OCI-LY3 (cell line): ENCODE measurements around the gene KIAA1210.

Source experiments
- H2AFZ ChIP-seq: fragments of 200-600, 300-600 bp; shearing (Covaris generic); 2 replicates; pipeline ENCODE4 v1.6.0; 2014; ENCODE audit warnings: antibody characterized with exemption, low read depth, low read length
- H3K27ac ChIP-seq: fragments of 200-600, 300-600 bp; sonication (generic); 2 replicates; pipeline ENCODE4 v1.5.1; 2014; ENCODE audit warnings: mild to moderate bottlenecking, low read length, moderate library complexity, mixed read lengths
- H3K27me3 ChIP-seq: fragments of 200-600, 300-600 bp; sonication (generic); 2 replicates; pipeline ENCODE4 v1.6.1; 2014; ENCODE audit warnings: low read depth, low read length, mixed read lengths
- H3K36me3 ChIP-seq: fragments of 200-600, 300-600 bp; sonication (generic); replicated peaks from 2 replicates; pipeline ENCODE3; 2014; ENCODE audit warnings: low read depth, low read length, mixed read lengths
- H3K4me1 ChIP-seq: fragments of 300-600, 200-600 bp; sonication (generic); 2 replicates; pipeline ENCODE4 v1.6.1; 2014; ENCODE audit warnings: low read length, mixed read lengths
- H3K4me2 ChIP-seq: fragments of 200-600, 300-600 bp; sonication (generic); 2 replicates; pipeline ENCODE4 v1.6.1; 2014; ENCODE audit warnings: low read length, mixed read lengths
- H3K4me3 ChIP-seq: fragments of 300-600, 200-600 bp; sonication (generic); 2 replicates; pipeline ENCODE4 v1.5.1; 2014; ENCODE audit warnings: antibody characterized with exemption, mild to moderate bottlenecking, low read length, moderate library complexity
- H3K79me2 ChIP-seq: fragments of 300-600, 200-600 bp; shearing (Covaris generic); 2 replicates; pipeline ENCODE4 v1.6.1; 2014; ENCODE audit warnings: mild to moderate bottlenecking, low read length, mixed read lengths
- H3K9ac ChIP-seq: fragments of 300-600, 200-600 bp; shearing (Covaris generic); 2 replicates; pipeline ENCODE4 v1.6.0; 2014; ENCODE audit warnings: mild to moderate bottlenecking, low read length, moderate library complexity
- H3K9me3 ChIP-seq: fragments of 200-600, 300-600 bp; shearing (Covaris generic); 2 replicates; pipeline ENCODE4 v1.6.1; 2014; ENCODE audit warnings: low read length, mixed read lengths; ENCODE audit not compliant: insufficient read depth
- H4K20me1 ChIP-seq: fragments of 200-600, 300-600 bp; sonication (generic); 2 replicates; pipeline ENCODE4 v1.6.1; 2016; ENCODE audit warnings: low read length, mixed read lengths; ENCODE audit not compliant: insufficient read depth
- EZH2phosphoT487 ChIP-seq: fragments of 200-600 bp; shearing (Covaris generic); IDR thresholded peaks from 2 replicates; pipeline ENCODE4 v1.6.1; 2018; ENCODE audit warnings: antibody characterized with exemption, mixed run types, low read depth
- TF ChIP-seq, protein P1 (sequence below): fragments of 200-600, 300-600 bp; sonication (generic); IDR thresholded peaks from 2 replicates; pipeline ENCODE4 v1.5.1; 2014; ENCODE audit warnings: antibody characterized with exemption, low read length, low read depth

The KIAA1210 gene

GRCh38 chrX:119095936-119096335 lies 31.7 kb downstream of the KIAA1210 start:
- no peaks in the 10 kb centered on the region for H3K79me2 ChIP-seq
- H3K9ac ChIP-seq = no peak overlapping the region
- H3K36me3 ChIP-seq = no peaks in the 10 kb centered on the region
- H3K9me3 ChIP-seq = no peaks in the 10 kb centered on the region
- no peaks in the 10 kb centered on the region for H4K20me1 ChIP-seq
- TF ChIP-seq, protein P1, sequence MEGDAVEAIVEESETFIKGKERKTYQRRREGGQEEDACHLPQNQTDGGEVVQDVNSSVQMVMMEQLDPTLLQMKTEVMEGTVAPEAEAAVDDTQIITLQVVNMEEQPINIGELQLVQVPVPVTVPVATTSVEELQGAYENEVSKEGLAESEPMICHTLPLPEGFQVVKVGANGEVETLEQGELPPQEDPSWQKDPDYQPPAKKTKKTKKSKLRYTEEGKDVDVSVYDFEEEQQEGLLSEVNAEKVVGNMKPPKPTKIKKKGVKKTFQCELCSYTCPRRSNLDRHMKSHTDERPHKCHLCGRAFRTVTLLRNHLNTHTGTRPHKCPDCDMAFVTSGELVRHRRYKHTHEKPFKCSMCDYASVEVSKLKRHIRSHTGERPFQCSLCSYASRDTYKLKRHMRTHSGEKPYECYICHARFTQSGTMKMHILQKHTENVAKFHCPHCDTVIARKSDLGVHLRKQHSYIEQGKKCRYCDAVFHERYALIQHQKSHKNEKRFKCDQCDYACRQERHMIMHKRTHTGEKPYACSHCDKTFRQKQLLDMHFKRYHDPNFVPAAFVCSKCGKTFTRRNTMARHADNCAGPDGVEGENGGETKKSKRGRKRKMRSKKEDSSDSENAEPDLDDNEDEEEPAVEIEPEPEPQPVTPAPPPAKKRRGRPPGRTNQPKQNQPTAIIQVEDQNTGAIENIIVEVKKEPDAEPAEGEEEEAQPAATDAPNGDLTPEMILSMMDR = no peak
- no peak for TF ChIP-seq EZH2phosphoT487
- H3K4me2 ChIP-seq = no peak overlapping the region
- H3K4me3 ChIP-seq = no peak overlapping the region
- no peak overlapping the region for H3K27ac ChIP-seq
- no peak overlapping the region for H2AFZ ChIP-seq
- peaks cover 15% of the 10 kb centered on the region for H3K27me3 ChIP-seq
- no peaks in the 10 kb centered on the region for H3K4me1 ChIP-seq

DNA sequence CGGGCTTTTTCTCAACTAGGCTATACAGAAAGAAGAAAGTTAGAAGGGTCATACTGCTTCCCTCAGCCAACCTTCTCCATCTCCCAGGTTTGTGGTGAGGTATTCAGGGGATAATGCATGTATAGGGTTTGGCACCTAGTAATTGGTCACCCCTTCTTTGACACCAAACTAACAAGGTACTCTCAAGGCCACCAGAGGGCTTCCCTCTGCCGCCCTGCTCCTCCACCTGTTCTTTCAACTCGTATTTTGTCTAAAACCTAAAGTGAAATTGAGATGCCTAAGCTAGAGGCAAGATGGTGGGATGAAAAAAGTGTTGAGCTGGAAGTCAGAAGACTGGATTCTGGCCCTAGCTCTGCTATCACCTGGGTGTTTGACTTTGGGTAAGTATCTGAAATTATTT lies 32.8 kb downstream of the KIAA1210 start:
- Histone ChIP-seq H4K20me1 (no peaks in the 10 kb centered on the region), H3K9me3 (no peaks in the 10 kb centered on the region), H3K36me3 (no peaks in the 10 kb centered on the region), H3K9ac (no peak overlapping the region), H3K4me1 (peaks cover 4% of the 10 kb centered on the region), H3K4me2 (no peak overlapping the region), H3K27ac (no peak overlapping the region), H3K27me3 (peaks cover 15% of the 10 kb centered on the region), H3K4me3 (no peak overlapping the region), H2AFZ (no peak overlapping the region), H3K79me2 (no peaks in the 10 kb centered on the region)
- TF ChIP-seq, protein P1 = peak; percentile 14; the same call in 1 of the 2 replicates
- no peak for TF ChIP-seq EZH2phosphoT487

DNA sequence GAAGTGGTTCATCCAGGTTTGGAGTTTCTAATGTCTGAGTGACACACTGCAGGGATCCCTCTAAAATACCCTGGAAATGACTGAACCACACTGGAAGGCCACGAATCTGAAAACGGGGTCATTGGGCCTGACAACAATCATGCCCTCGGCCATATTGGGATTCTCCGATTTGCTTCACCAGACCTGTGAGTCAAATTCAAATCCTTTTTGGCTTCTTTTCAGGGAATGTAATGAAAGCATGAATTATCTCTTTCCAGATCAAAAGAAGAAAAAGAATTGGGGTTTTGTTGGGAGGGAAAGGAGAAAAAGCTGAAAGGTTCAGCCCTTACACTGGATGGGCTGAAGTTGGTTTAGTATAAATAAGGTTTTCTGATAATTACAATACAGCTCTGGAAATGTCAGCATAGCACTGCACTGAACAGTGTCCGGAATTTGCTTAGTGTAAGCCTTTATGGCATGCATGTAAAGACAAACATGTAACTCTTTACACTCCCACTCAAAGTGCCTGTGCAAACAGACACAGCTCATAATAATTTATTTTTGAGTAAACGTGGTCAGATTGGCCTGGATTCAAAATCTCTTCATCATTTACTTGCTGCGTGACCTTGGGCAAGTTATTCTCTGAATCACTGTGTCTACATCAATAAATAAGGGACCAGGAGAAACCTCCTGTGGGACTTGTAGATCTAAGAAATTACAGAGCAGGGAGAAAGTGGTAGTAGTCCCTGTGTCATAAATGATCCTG lies 33.4 kb downstream of the KIAA1210 start:
- Histone ChIP-seq H3K79me2 (no peaks in the 10 kb centered on the region), H3K27me3 (peaks cover 15% of the 10 kb centered on the region), H3K9me3 (no peaks in the 10 kb centered on the region), H3K36me3 (no peaks in the 10 kb centered on the region), H4K20me1 (no peaks in the 10 kb centered on the region), H3K4me2 (no peak overlapping the region), H3K27ac (no peak overlapping the region), H2AFZ (no peak overlapping the region), H3K4me3 (no peak overlapping the region), H3K4me1 (peaks cover 11% of the 10 kb centered on the region), H3K9ac (no peak overlapping the region)
- TF ChIP-seq EZH2phosphoT487 = no peak
- TF ChIP-seq, protein P1 = no peak

DNA sequence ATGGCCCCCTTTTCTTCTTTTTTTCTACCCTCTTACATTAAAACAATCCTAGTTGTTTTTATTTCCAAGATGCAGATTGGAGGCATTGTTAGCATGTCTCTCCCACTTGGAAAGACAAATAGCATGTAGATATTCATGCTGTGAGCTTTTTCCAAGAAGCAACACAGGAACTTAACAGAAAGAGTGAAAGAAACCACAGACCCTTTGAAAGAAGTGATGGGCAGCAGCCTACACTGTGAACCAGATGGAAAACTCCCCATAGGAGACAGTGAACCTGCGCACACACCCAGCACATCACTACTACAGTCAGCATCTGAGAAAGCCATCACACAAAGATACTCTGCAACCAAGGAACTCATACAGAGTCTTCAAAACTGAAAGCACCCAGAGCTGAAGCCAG lies 37.0 kb downstream of the KIAA1210 start:
- H3K27me3 ChIP-seq = peaks cover 25% of the 10 kb centered on the region
- H3K36me3 ChIP-seq = no peaks in the 10 kb centered on the region
- H3K4me3 ChIP-seq = no peak overlapping the region
- H3K4me2 ChIP-seq = no peak overlapping the region
- H3K4me1 ChIP-seq = peaks cover 11% of the 10 kb centered on the region
- no peak for TF ChIP-seq EZH2phosphoT487
- TF ChIP-seq, protein P1 = no peak
- H3K27ac ChIP-seq = no peak overlapping the region
- H3K9me3 ChIP-seq = no peaks in the 10 kb centered on the region
- H2AFZ ChIP-seq = no peak overlapping the region
- no peak overlapping the region for H3K9ac ChIP-seq
- H3K79me2 ChIP-seq = no peaks in the 10 kb centered on the region
- H4K20me1 ChIP-seq = no peaks in the 10 kb centered on the region
